IMR-90 (cell line): Measurements from ENCODE around the gene MAGI2. TPM values are rescaled to one million over a fixed set of nuclear protein-coding genes. Genes with fewer than 3 reads are reported as not detected.

ENCODE experiments used
- ATAC-seq: fragments of 200-7000 bp; cut with Tn5 transposase; 2 replicates; pipeline ENCODE4 v1.9.1; 2020; ENCODE audit warnings: low read depth, mild to moderate bottlenecking, moderate library complexity
- BruUV-seq: library from RNA; stranded (reverse); fragments of 400-500 nt; replicated peaks from 2 replicates; lab custom pipeline; 2021; lab: Mats Ljungman, UMichigan
- CTCF ChIA-PET: fragments of 300-600 bp; formaldehyde crosslinking; extraction: SDS; loops from one replicate; lab custom pipeline; 2021; ENCODE audit warnings: antibody characterized with exemption; lab: Yijun Ruan, JAX
- POLR2A ChIA-PET: fragments of 300-600 bp; sonication (Branson Sonifier 250); formaldehyde crosslinking; loops from one replicate; lab custom pipeline; 2022; ENCODE audit warnings: antibody characterized with exemption; ENCODE audit not compliant: unreplicated experiment; lab: Charles Lee
- DNase-seq: peaks from one replicate; pipeline ENCODE4 v3.0.0; 2013
- H2AFZ ChIP-seq: replicated peaks from 2 replicates; pipeline ENCODE3; 2013; ENCODE audit warnings: low read length, mild to moderate bottlenecking; ENCODE audit not compliant: poor library complexity
- H2AK5ac ChIP-seq: 2 replicates; pipeline ENCODE4 v1.6.1; 2013; ENCODE audit warnings: low read depth, low read length, inconsistent platforms
- H2AK9ac ChIP-seq: replicated peaks from 2 replicates; pipeline ENCODE3; 2013; ENCODE audit warnings: mild to moderate bottlenecking, low read depth, low read length, moderate library complexity; ENCODE audit not compliant: poor library complexity
- H2BK120ac ChIP-seq: 2 replicates; pipeline ENCODE4 v1.6.1; 2013; ENCODE audit warnings: low read depth, low read length, inconsistent platforms
- H2BK15ac ChIP-seq: 3 replicates; pipeline ENCODE4 v1.6.1; 2013; ENCODE audit warnings: low read depth, low read length, inconsistent platforms
- H2BK20ac ChIP-seq: 2 replicates; pipeline ENCODE4 v1.6.1; 2013; ENCODE audit warnings: low read depth, mild to moderate bottlenecking, inconsistent platforms, low read length, moderate library complexity
- H2BK5ac ChIP-seq: 2 replicates; pipeline ENCODE4 v1.6.1; 2013; ENCODE audit warnings: mild to moderate bottlenecking, low read depth, low read length, inconsistent platforms; ENCODE audit not compliant: poor library complexity, severe bottlenecking
- H3K14ac ChIP-seq: replicated peaks from 2 replicates; pipeline ENCODE4 v1.6.1; 2013; ENCODE audit warnings: low read depth, low read length, inconsistent platforms
- H3K18ac ChIP-seq: 2 replicates; pipeline ENCODE4 v1.6.1; 2013; ENCODE audit warnings: low read depth, low read length, control low read depth
- H3K23ac ChIP-seq: 2 replicates; pipeline ENCODE4 v1.6.1; 2013; ENCODE audit warnings: low read depth, low read length, inconsistent platforms
- H3K27ac ChIP-seq: 2 replicates; pipeline ENCODE4 v1.5.1; 2013; ENCODE audit warnings: mild to moderate bottlenecking, control low read depth, low read length; ENCODE audit not compliant: insufficient read depth
- H3K27me3 ChIP-seq: 2 replicates; pipeline ENCODE4 v1.6.1; 2013; ENCODE audit warnings: low read length; ENCODE audit not compliant: control insufficient read depth, insufficient read depth
- H3K36me3 ChIP-seq: 2 replicates; pipeline ENCODE4 v1.6.1; 2013; ENCODE audit warnings: low read length, mixed read lengths; ENCODE audit not compliant: control insufficient read depth, insufficient read depth
- H3K4ac ChIP-seq: 2 replicates; pipeline ENCODE4 v1.6.1; 2013; ENCODE audit warnings: low read depth, low read length, inconsistent platforms
- H3K4me1 ChIP-seq: 2 replicates; pipeline ENCODE4 v1.6.1; 2013; ENCODE audit warnings: low read length, mixed read lengths; ENCODE audit not compliant: control insufficient read depth, insufficient read depth
- H3K4me2 ChIP-seq: 2 replicates; pipeline ENCODE4 v1.6.1; 2013; ENCODE audit warnings: low read depth, mild to moderate bottlenecking, control low read depth, low read length, moderate library complexity
- H3K4me3 ChIP-seq: 2 replicates; pipeline ENCODE4 v1.5.1; 2013; ENCODE audit warnings: low read depth, mild to moderate bottlenecking, control low read depth, low read length, moderate library complexity; ENCODE audit not compliant: insufficient read depth
- H3K56ac ChIP-seq: 2 replicates; pipeline ENCODE4 v1.6.1; 2013; ENCODE audit warnings: low read length, inconsistent platforms; ENCODE audit not compliant: insufficient read depth; ENCODE audit errors: extremely low read depth
- H3K79me1 ChIP-seq, 2 experiments: 2 replicates each; pipeline ENCODE4 v1.6.1; 2013; ENCODE audit warnings: low read length in 2 of 2, inconsistent platforms in 1 of 2, low read depth in 1 of 2
- H3K9ac ChIP-seq: 2 replicates; pipeline ENCODE4 v1.6.1; 2013; ENCODE audit warnings: low read depth, low read length, control low read depth
- H3K9me1 ChIP-seq: 2 replicates; pipeline ENCODE4 v1.6.1; 2013; ENCODE audit warnings: low read length, inconsistent platforms; ENCODE audit not compliant: insufficient read depth
- H3K9me3 ChIP-seq: 2 replicates; pipeline ENCODE4 v1.6.1; 2013; ENCODE audit warnings: low read length; ENCODE audit not compliant: control insufficient read depth, insufficient read depth
- H4K20me1 ChIP-seq: 2 replicates; pipeline ENCODE4 v1.6.1; 2013; ENCODE audit warnings: low read length, inconsistent platforms; ENCODE audit not compliant: insufficient read depth
- H4K5ac ChIP-seq: 2 replicates; pipeline ENCODE4 v1.6.1; 2013; ENCODE audit warnings: mild to moderate bottlenecking, low read depth, low read length, control low read depth
- H4K8ac ChIP-seq, 2 experiments: 2 replicates each; pipeline ENCODE4 v1.6.1; 2013; ENCODE audit warnings: low read depth in 2 of 2, low read length in 2 of 2, control low read depth in 1 of 2, inconsistent platforms in 1 of 2
- H4K91ac ChIP-seq: 2 replicates; pipeline ENCODE4 v1.6.1; 2013; ENCODE audit warnings: low read depth, low read length, inconsistent platforms; ENCODE audit not compliant: insufficient read depth
- BHLHE40 ChIP-seq: fragments of 150-350 bp; IDR thresholded peaks from 2 replicates; pipeline ENCODE4 v1.6.1; 2016; ENCODE audit warnings: mild to moderate bottlenecking, low read depth, low read length
- CEBPB ChIP-seq: IDR thresholded peaks from 2 replicates; pipeline ENCODE4 v1.6.1; 2012; ENCODE audit warnings: low read depth, low read length, improper control_type of control experiment
- CHD1 ChIP-seq: IDR thresholded peaks from 2 replicates; pipeline ENCODE4 v1.6.1; 2012; ENCODE audit warnings: low read depth, low read length, improper control_type of control experiment
- FOS ChIP-seq: fragments of 150-350 bp; IDR thresholded peaks from 2 replicates; pipeline ENCODE4 v1.6.1; 2016; ENCODE audit warnings: low read depth, low read length
- MAFK ChIP-seq: IDR thresholded peaks from 2 replicates; pipeline ENCODE4 v1.6.1; 2012; ENCODE audit warnings: low read depth, low read length, improper control_type of control experiment
- MAZ ChIP-seq: IDR thresholded peaks from 2 replicates; pipeline ENCODE4 v1.6.1; 2012; ENCODE audit warnings: low read depth, mild to moderate bottlenecking, low read length, improper control_type of control experiment, moderate library complexity, borderline replicate concordance
- MXI1 ChIP-seq: IDR thresholded peaks from 2 replicates; pipeline ENCODE4 v1.6.1; 2012; ENCODE audit warnings: low read depth, mild to moderate bottlenecking, low read length, moderate library complexity, borderline replicate concordance
- NFE2L2 ChIP-seq: fragments of 150-350 bp; IDR thresholded peaks from 2 replicates; pipeline ENCODE4 v1.6.1; 2016; ENCODE audit warnings: low read depth, mild to moderate bottlenecking, low read length
- POLR2A ChIP-seq: IDR thresholded peaks from 2 replicates; pipeline ENCODE4 v1.6.1; 2012; ENCODE audit warnings: mild to moderate bottlenecking, low read depth, low read length
- RAD21 ChIP-seq: IDR thresholded peaks from 2 replicates; pipeline ENCODE4 v1.6.1; 2012; ENCODE audit warnings: low read length, improper control_type of control experiment
- RCOR1 ChIP-seq: IDR thresholded peaks from 2 replicates; pipeline ENCODE4 v1.6.1; 2012; ENCODE audit warnings: mild to moderate bottlenecking, low read length, improper control_type of control experiment; ENCODE audit not compliant: insufficient replicate concordance
- RFX5 ChIP-seq: IDR thresholded peaks from 2 replicates; pipeline ENCODE4 v1.8.0; 2012; ENCODE audit warnings: low read depth, mild to moderate bottlenecking, low read length, moderate library complexity
- SMC3 ChIP-seq: fragments of 150-350 bp; IDR thresholded peaks from 2 replicates; pipeline ENCODE4 v1.6.1; 2016; ENCODE audit warnings: low read depth, mild to moderate bottlenecking, antibody characterized with exemption, low read length, moderate library complexity
- WGBS, 2 experiments: methylation state at CpG; one replicate each; pipeline versions ENCODE4 v1.1.5 to v1.1.7; 2013; ENCODE audit warnings: missing lambda C conversion rate in 2 of 2; ENCODE audit not compliant: insufficient read length in 1 of 2; ENCODE audit errors: extremely low coverage in 2 of 2; 5-methylcytosine and 5-hydroxymethylcytosine counted together
- dilution Hi-C: fragments of 300-500 bp; cut with HindIII; formaldehyde crosslinking; loops from one replicate; pipeline ENCODE4 v1.14.3; 2018; ENCODE audit warnings: low sequenced_read_pairs; ENCODE audit not compliant: unreplicated experiment
- in situ Hi-C: fragments of 300-500 bp; cut with MboI; formaldehyde crosslinking; loops from 3 replicates; pipeline ENCODE4 v1.14.3; 2019; ENCODE audit warnings: low sequenced_read_pairs, inconsistent platforms, mixed read lengths
- intact Hi-C: fragments of 100-400 bp; cut with micrococcal nuclease; formaldehyde crosslinking; loops from 2 replicates; pipeline ENCODE4 v1.10.0; 2022
- polyA plus RNA-seq, 3 experiments: library from polyadenylated mRNA; depleted of rRNA; stranded (reverse); fragments of >200 nt; gene quantifications; 2 replicates each; pipeline ENCODE4 v1.2.3, GENCODE V29; 2012; ENCODE audit warnings: low replicate concordance in 1 of 3
- total RNA-seq: library from RNA; depleted of rRNA; stranded (reverse); fragments of >200 nt; gene quantifications from 2 replicates; pipeline ENCODE4 v1.2.3, GENCODE V29; 2012
- TF ChIP-seq, protein P1 (sequence below): fragments of 150-350 bp; IDR thresholded peaks from 2 replicates; pipeline ENCODE4 v1.6.1; 2017; ENCODE audit warnings: mild to moderate bottlenecking, antibody characterized with exemption, low read length, low read depth
- TF ChIP-seq, protein P2 (sequence below): conservative IDR thresholded peaks from 2 replicates; pipeline ENCODE4 v1.5.1; 2012; ENCODE audit warnings: mild to moderate bottlenecking, low read depth, low read length, improper control_type of control experiment
- TF ChIP-seq, protein P3 (sequence below): fragments of 150-350 bp; IDR thresholded peaks from 2 replicates; pipeline ENCODE4 v1.6.1; 2016; ENCODE audit warnings: low read depth, mild to moderate bottlenecking, low read length, moderate library complexity, borderline replicate concordance

Gene MAGI2
- total and polyA plus RNA-seq, 2 of the 4 experiments (the other 2 are of a cell fraction) = 2.5 to 17.9 TPM

DNA sequence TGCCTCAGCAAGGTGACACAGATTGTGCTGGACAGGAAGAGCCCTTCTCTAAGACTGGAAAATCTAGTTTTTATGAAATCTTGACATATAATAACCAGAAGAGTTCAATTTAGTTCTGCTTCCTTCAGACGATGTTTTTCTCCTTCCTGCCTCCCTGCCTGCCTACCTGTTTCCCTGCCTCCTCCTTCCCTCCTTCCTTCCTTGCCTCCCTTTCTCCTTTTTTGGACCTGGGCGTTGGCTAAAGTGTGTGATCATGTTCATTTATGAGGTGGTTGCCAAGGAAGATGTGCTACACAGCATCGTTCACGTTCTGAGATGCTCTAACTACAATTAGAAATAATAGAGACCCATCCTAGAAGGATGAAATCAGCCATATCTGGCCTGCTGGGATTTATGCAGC, 1430.3 kb downstream of the MAGI2 start:
- dilution Hi-C loops (no loop called here), in situ Hi-C loops (no loop called here), intact Hi-C loops (loop anchor here (10.0 kb wide), 1 partner anchor 1252 kb away; no protein-coding TSS in a partner anchor)
- no peak overlapping the region for H3K27ac ChIP-seq
- H3K56ac ChIP-seq = no peak overlapping the region
- H3K4me2 ChIP-seq = no peak overlapping the region
- H2BK120ac ChIP-seq = no peak overlapping the region
- no peaks in the 10 kb centered on the region for H3K27me3 ChIP-seq
- no peak overlapping the region for H4K8ac ChIP-seq
- POLR2A ChIA-PET = no interaction called here
- no peak overlapping the region for H3K4me3 ChIP-seq
- no TSS peak for BruUV-seq
- H3K18ac ChIP-seq = no peak overlapping the region
- no CpG with 5 or more reads among the region's 4 CpGs for WGBS, 2 experiments
- H3K9me3 ChIP-seq = no peaks in the 10 kb centered on the region
- H3K9ac ChIP-seq = no peak overlapping the region
- no peak overlapping the region for H3K23ac ChIP-seq
- no peak overlapping the region for H4K91ac ChIP-seq
- H4K20me1 ChIP-seq = no peaks in the 10 kb centered on the region
- ATAC-seq = no peak
- no peak overlapping the region for H2AFZ ChIP-seq
- no peak overlapping the region for H2AK9ac ChIP-seq
- no peak overlapping the region for H2BK20ac ChIP-seq
- no peak overlapping the region for H3K4ac ChIP-seq
- H3K79me1 ChIP-seq = peaks cover 0 to 10% of the 10 kb centered on the region in 2 experiments; a peak in 2 of 4 replicates
- peaks cover 5% of the 10 kb centered on the region for H3K4me1 ChIP-seq
- H3K9me1 ChIP-seq = no peaks in the 10 kb centered on the region; the same call in 1 of the 2 replicates
- H3K36me3 ChIP-seq = no peaks in the 10 kb centered on the region
- DNase-seq = no peak
- no peak overlapping the region for H4K5ac ChIP-seq
- no peak overlapping the region for H3K14ac ChIP-seq
- 0 out of 2 replicates have a peak overlapping the region, but pooled peaks have one; percentile 23 for H2AK5ac ChIP-seq
- TF ChIP-seq MAZ (no peak), CEBPB (no peak), MAFK (no peak), RFX5 (no peak), RAD21 (no peak), RCOR1 (no peak), POLR2A (no peak), MXI1 (no peak), FOS (no peak), NFE2L2 (no peak), SMC3 (no peak), BHLHE40 (no peak), CHD1 (no peak)
- TF ChIP-seq, protein P1, sequence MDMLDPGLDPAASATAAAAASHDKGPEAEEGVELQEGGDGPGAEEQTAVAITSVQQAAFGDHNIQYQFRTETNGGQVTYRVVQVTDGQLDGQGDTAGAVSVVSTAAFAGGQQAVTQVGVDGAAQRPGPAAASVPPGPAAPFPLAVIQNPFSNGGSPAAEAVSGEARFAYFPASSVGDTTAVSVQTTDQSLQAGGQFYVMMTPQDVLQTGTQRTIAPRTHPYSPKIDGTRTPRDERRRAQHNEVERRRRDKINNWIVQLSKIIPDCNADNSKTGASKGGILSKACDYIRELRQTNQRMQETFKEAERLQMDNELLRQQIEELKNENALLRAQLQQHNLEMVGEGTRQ = no peak
- TF ChIP-seq, protein P2, sequence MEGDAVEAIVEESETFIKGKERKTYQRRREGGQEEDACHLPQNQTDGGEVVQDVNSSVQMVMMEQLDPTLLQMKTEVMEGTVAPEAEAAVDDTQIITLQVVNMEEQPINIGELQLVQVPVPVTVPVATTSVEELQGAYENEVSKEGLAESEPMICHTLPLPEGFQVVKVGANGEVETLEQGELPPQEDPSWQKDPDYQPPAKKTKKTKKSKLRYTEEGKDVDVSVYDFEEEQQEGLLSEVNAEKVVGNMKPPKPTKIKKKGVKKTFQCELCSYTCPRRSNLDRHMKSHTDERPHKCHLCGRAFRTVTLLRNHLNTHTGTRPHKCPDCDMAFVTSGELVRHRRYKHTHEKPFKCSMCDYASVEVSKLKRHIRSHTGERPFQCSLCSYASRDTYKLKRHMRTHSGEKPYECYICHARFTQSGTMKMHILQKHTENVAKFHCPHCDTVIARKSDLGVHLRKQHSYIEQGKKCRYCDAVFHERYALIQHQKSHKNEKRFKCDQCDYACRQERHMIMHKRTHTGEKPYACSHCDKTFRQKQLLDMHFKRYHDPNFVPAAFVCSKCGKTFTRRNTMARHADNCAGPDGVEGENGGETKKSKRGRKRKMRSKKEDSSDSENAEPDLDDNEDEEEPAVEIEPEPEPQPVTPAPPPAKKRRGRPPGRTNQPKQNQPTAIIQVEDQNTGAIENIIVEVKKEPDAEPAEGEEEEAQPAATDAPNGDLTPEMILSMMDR = no peak
- TF ChIP-seq, protein P3, sequence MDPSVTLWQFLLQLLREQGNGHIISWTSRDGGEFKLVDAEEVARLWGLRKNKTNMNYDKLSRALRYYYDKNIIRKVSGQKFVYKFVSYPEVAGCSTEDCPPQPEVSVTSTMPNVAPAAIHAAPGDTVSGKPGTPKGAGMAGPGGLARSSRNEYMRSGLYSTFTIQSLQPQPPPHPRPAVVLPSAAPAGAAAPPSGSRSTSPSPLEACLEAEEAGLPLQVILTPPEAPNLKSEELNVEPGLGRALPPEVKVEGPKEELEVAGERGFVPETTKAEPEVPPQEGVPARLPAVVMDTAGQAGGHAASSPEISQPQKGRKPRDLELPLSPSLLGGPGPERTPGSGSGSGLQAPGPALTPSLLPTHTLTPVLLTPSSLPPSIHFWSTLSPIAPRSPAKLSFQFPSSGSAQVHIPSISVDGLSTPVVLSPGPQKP = no peak
- no peak overlapping the region for H2BK5ac ChIP-seq
- CTCF ChIA-PET = no interaction called here
- no peak overlapping the region for H2BK15ac ChIP-seq
